Stimulated activated CD4-positive, alpha-beta T cell treated with anti-CD3 and anti-CD28 coated beads, TNF-alpha, amount 100 ng/mL, for 48 hours (primary cell): ENCODE results near the gene COL5A1.

Source experiments
- DNase-seq, 3 donors: peaks; one replicate each; pipeline ENCODE4 v3.0.0-alpha.2; 2020; ENCODE audit warnings: low read depth in 3 of 3

COL5A1 gene

GRCh38 chr9:134890155-134890495 is 248.5 kb downstream of the COL5A1 start:
- no peak for DNase-seq

GRCh38 chr9:134891053-134891452 is 249.4 kb downstream of the COL5A1 start:
- DNase-seq, result no peak

GRCh38 chr9:134891713-134892112 is 250.1 kb downstream of the COL5A1 start:
- no peak for DNase-seq

- no peak for DNase-seq
Observed at GRCh38 chr9:134892221-134892620, 250.6 kb downstream of the COL5A1 start.

GRCh38 chr9:134892820-134893420 is 251.3 kb downstream of the COL5A1 start:
- no peak for DNase-seq
